Endothelial cell of umbilical vein (primary cell): ENCODE data around the gene UBE2E2. TPM values are rescaled to one million over a fixed set of nuclear protein-coding genes. Genes with fewer than 3 reads are reported as not detected.

ENCODE experiments used
- BruUV-seq: library from RNA; stranded (reverse); fragments of 400-500 nt; replicated peaks from 2 replicates; lab custom pipeline; 2021; lab: Mats Ljungman, UMichigan
- CTCF ChIA-PET: fragments of 300-600, 350-600 bp; sonication (Branson Sonifier 250); formaldehyde crosslinking; loops from one replicate; lab custom pipeline; 2021; ENCODE audit warnings: antibody characterized with exemption, inconsistent platforms; lab: Charles Lee
- POLR2A ChIA-PET: fragments of 300-600, 350-600 bp; sonication (Branson Sonifier 250); formaldehyde crosslinking; loops from one replicate; lab custom pipeline; 2021; ENCODE audit warnings: antibody characterized with exemption, inconsistent platforms; lab: Charles Lee
- DNase-seq: peaks from one replicate; pipeline ENCODE4 v3.0.0-alpha.2; 2011; ENCODE audit warnings: low read depth, low spot score
- FAIRE-seq: peaks from 2 replicates; lab custom pipeline; 2011; peaks lifted over from hg19 to GRCh38; lab: Jason Lieb, UNC
- H2AFZ ChIP-seq: 2 replicates; pipeline ENCODE4 v1.6.0; 2012; ENCODE audit warnings: low read depth, low read length, control low read depth, inconsistent platforms
- H3K27ac ChIP-seq: 2 replicates; pipeline ENCODE4 v1.5.1; 2011; ENCODE audit warnings: low read depth, mild to moderate bottlenecking, control low read depth, low read length, moderate library complexity; ENCODE audit not compliant: insufficient read depth
- H3K27me3 ChIP-seq, 2 experiments: 2 replicates each; pipeline versions ENCODE4 v1.6.0 to v1.6.1; 2011; ENCODE audit warnings: low read length in 2 of 2, mixed read lengths in 1 of 2; ENCODE audit not compliant: control insufficient read depth in 2 of 2, insufficient read depth in 2 of 2
- H3K36me3 ChIP-seq, 2 experiments: 2 replicates in 1 of 2; 3 replicates in 1 of 2; pipeline ENCODE4 v1.5.1; 2011; ENCODE audit warnings: low read length in 2 of 2, mild to moderate bottlenecking in 1 of 2, moderate library complexity in 1 of 2; ENCODE audit not compliant: control insufficient read depth in 2 of 2, insufficient read depth in 2 of 2; ENCODE audit errors: extremely low read depth in 1 of 2
- H3K4me1 ChIP-seq: 3 replicates; pipeline ENCODE4 v1.5.1; 2011; ENCODE audit warnings: mild to moderate bottlenecking, low read length; ENCODE audit not compliant: control insufficient read depth, insufficient read depth; ENCODE audit errors: extremely low read depth
- H3K4me2 ChIP-seq: 2 replicates; pipeline ENCODE4 v1.6.1; 2011; ENCODE audit warnings: low read length, control low read depth, mixed read lengths; ENCODE audit not compliant: insufficient read depth
- H3K4me3 ChIP-seq, 3 experiments: fragments of 200-600 bp in 1 of 3; sonication (generic), shearing (Covaris generic) in 1 of 3; replicated peaks in 1 of 3; 2 replicates each; pipeline ENCODE4 v1.5.1; 2011 to 2016; ENCODE audit warnings: control low read depth in 3 of 3, low read length in 3 of 3, mild to moderate bottlenecking in 2 of 3, inconsistent platforms in 1 of 3, low read depth in 1 of 3, moderate library complexity in 1 of 3; ENCODE audit not compliant: insufficient read depth in 1 of 3
- H3K79me2 ChIP-seq: 2 replicates; pipeline ENCODE4 v1.6.0; 2012; ENCODE audit warnings: low read length, inconsistent platforms; ENCODE audit not compliant: control insufficient read depth, insufficient read depth
- H3K9ac ChIP-seq: replicated peaks from 2 replicates; pipeline ENCODE3; 2011; ENCODE audit warnings: low read length, control low read depth; ENCODE audit not compliant: insufficient read depth; ENCODE audit errors: extremely low read depth
- H3K9me1 ChIP-seq: replicated peaks from 3 replicates; pipeline ENCODE4 v1.6.0; 2011; ENCODE audit warnings: mild to moderate bottlenecking, low read length; ENCODE audit not compliant: control insufficient read depth, insufficient read depth; ENCODE audit errors: extremely low read depth
- H3K9me3 ChIP-seq: replicated peaks from 2 replicates; pipeline ENCODE4 v1.5.1; 2012; ENCODE audit warnings: low read length, inconsistent platforms; ENCODE audit not compliant: control insufficient read depth, insufficient read depth
- H4K20me1 ChIP-seq: replicated peaks from 2 replicates; pipeline ENCODE3; 2011; ENCODE audit warnings: mild to moderate bottlenecking, low read length; ENCODE audit not compliant: control insufficient read depth, insufficient read depth; ENCODE audit errors: extremely low read depth
- CTCF ChIP-seq, 2 donors: IDR thresholded peaks; 1 replicate in 1 of 2; 2 replicates in 1 of 2; pipeline ENCODE4 v1.5.1; 2011; ENCODE audit warnings: low read length in 2 of 2, mild to moderate bottlenecking in 2 of 2, moderate library complexity in 2 of 2, control low read depth in 1 of 2, inconsistent platforms in 1 of 2, low read depth in 1 of 2; ENCODE audit not compliant: insufficient read depth in 1 of 2; ENCODE audit errors: extremely low read depth in 1 of 2
- EZH2 ChIP-seq: IDR thresholded peaks from 2 replicates; pipeline ENCODE4 v1.6.1; 2012; ENCODE audit warnings: borderline replicate concordance, low read depth, mild to moderate bottlenecking, moderate library complexity, low read length, inconsistent platforms; ENCODE audit not compliant: severe bottlenecking
- FOS ChIP-seq: IDR thresholded peaks from 2 replicates; pipeline ENCODE4 v1.6.1; 2011; ENCODE audit warnings: mild to moderate bottlenecking, low read length, moderate library complexity, borderline replicate concordance; ENCODE audit not compliant: insufficient read depth
- GATA2 ChIP-seq: IDR thresholded peaks from 2 replicates; pipeline ENCODE4 v1.7.0; 2011; ENCODE audit warnings: low read depth, mild to moderate bottlenecking, moderate library complexity, mixed read lengths, low read length; ENCODE audit not compliant: insufficient read length, insufficient read depth
- JUN ChIP-seq: IDR thresholded peaks from 2 replicates; pipeline ENCODE4 v1.6.1; 2011; ENCODE audit warnings: borderline replicate concordance, low read depth; ENCODE audit not compliant: insufficient read length, insufficient read depth
- MAX ChIP-seq: IDR thresholded peaks from 2 replicates; pipeline ENCODE4 v1.6.1; 2011; ENCODE audit not compliant: insufficient read depth, insufficient read length
- MYC ChIP-seq: IDR thresholded peaks from one replicate; pipeline ENCODE4 v1.6.1; 2011; ENCODE audit warnings: mild to moderate bottlenecking, low read depth, low read length
- POLR2A ChIP-seq: IDR thresholded peaks from 2 replicates; pipeline ENCODE4 v1.6.1; 2012; ENCODE audit warnings: low read depth, mild to moderate bottlenecking, control low read depth, low read length
- POLR2AphosphoS5 ChIP-seq: IDR thresholded peaks from 2 replicates; pipeline ENCODE4 v1.6.1; 2012; ENCODE audit warnings: low read depth, mild to moderate bottlenecking, control low read depth, low read length, moderate library complexity; ENCODE audit not compliant: insufficient read depth
- dilution Hi-C: fragments of 300-500 bp; cut with MboI; formaldehyde crosslinking; loops from one replicate; pipeline ENCODE4 v1.15.0; 2019; ENCODE audit warnings: low sequenced_read_pairs; ENCODE audit not compliant: extremely low pct_ligation_motif_present
- intact Hi-C: fragments of 100-400 bp; cut with micrococcal nuclease; formaldehyde crosslinking; loops from one replicate; pipeline ENCODE4 v1.10.0; 2022
- polyA plus RNA-seq, 4 experiments: library from polyadenylated mRNA; depleted of rRNA in 3 of 4; stranded (reverse) in 3 of 4; unstranded in 1 of 4; fragments of >200 nt; gene quantifications; 2 replicates each; pipeline versions ENCODE4 v1.2.1 to v1.2.3, GENCODE V29; 2011 to 2012; ENCODE audit warnings: missing spikeins in 1 of 4
- total RNA-seq: library from RNA; stranded (reverse); gene quantifications from 2 replicates; pipeline ENCODE4 v1.2.3, GENCODE V29; 2021

The UBE2E2 gene
- total and polyA plus RNA-seq, 2 donors (not counting 3 experiments of a cell fraction or from before 2014, with no cell fraction given), result 37.0 to 45.4 TPM

DNA sequence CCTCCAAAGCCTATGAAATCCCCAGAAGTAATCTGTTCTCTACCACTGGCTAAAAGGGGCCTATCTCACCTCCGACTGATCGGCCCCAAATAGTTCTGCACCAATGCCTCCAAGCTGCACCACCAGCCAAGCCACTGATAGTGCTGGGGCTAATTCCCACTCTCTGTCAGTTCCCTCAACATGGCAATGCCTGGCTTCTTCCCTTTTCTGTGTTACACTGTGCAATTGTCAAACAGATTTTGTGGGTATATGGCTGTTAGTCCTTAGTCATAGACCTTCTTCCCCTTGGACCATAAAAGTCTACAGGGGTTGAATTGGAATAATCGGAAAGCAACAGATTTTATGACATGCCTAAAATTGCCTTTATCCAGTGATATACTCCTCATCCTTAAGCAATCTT is 9.3 kb upstream of the UBE2E2 start:
- H3K27ac ChIP-seq, result no peak overlapping the region
- ChIA-PET POLR2A (no interaction called here), CTCF (interaction anchor here (1.2 kb wide), 1 partner anchor 26 kb away, joined by 3 read pairs; no protein-coding TSS in a partner anchor)
- H3K27me3 ChIP-seq, result peaks cover 17 to 24% of the 10 kb centered on the region in 2 experiments
- H3K4me2 ChIP-seq, result no peak overlapping the region
- DNase-seq (no peak), FAIRE-seq (no peak)
- H3K9me1 ChIP-seq, result no peaks in the 10 kb centered on the region
- H3K36me3 ChIP-seq, result no peaks in the 10 kb centered on the region
- dilution Hi-C loops (no loop called here), intact Hi-C loops (no loop called here)
- H3K79me2 ChIP-seq, result no peaks in the 10 kb centered on the region
- no peaks in the 10 kb centered on the region for H3K9me3 ChIP-seq
- H3K9ac ChIP-seq, result no peak overlapping the region
- H3K4me3 ChIP-seq, result no peak overlapping the region
- H4K20me1 ChIP-seq, result no peaks in the 10 kb centered on the region
- no peak for TF ChIP-seq FOS
- TF ChIP-seq POLR2AphosphoS5, result no peak
- no peak for TF ChIP-seq MYC
- TF ChIP-seq JUN, result no peak
- no peak for TF ChIP-seq MAX
- no peak for TF ChIP-seq GATA2
- TF ChIP-seq CTCF (IDR thresholded peaks at IDR 0.05; ENCODE audit: extremely low read depth in 1 of 2, insufficient read depth in 1 of 2, low read depth in 1 of 2, low read length in 2 of 2), result no peak
- no peak for TF ChIP-seq EZH2
- no peak for TF ChIP-seq POLR2A
- no peaks in the 10 kb centered on the region for H3K4me1 ChIP-seq
- H2AFZ ChIP-seq, result no peak overlapping the region
- BruUV-seq, result no TSS peak
